Astrocyte of the spinal cord (primary cell): ENCODE measurements around the gene P2RY14.

Source experiments
- DNase-seq: peaks from one replicate; pipeline ENCODE4 v3.0.0; 2011; ENCODE audit warnings: low read depth, low spot score
- H3K4me3 ChIP-seq: 2 replicates; pipeline ENCODE4 v1.5.1; 2011; ENCODE audit warnings: low read depth, mild to moderate bottlenecking, low read length, moderate library complexity
- in situ Hi-C: cut with HindIII; loops from 2 replicates; pipeline ENCODE4 v1.10.0; 2017; ENCODE audit warnings: low sequenced_read_pairs
- TF ChIP-seq, protein P1 (sequence below): IDR thresholded peaks from 2 replicates; pipeline ENCODE4 v1.5.1; 2012; ENCODE audit warnings: low read depth, mild to moderate bottlenecking, low read length, inconsistent platforms

P2RY14 gene

DNA sequence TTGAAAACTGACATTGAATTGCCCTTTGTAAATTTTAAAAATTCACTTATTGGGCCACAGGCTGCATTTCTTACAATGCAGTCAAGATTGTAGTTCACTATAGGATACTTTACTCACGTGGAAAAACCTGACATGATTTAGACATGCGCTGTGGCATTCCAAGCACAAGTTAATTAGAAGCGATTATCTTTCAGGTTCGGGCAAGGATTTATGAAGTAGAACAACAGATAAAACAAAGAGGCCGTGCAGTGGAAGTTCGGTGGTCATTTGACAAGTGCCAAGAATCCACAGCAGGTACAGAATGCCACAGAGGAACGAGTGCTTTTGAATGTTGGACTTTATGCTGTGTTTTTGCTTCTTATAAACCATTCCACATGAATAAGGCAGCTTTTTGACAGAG lies 113.1 kb downstream of the P2RY14 start:
- H3K4me3 ChIP-seq: no peak overlapping the region
- in situ Hi-C loops: no loop called here
- DNase-seq: no peak
- TF ChIP-seq, protein P1, sequence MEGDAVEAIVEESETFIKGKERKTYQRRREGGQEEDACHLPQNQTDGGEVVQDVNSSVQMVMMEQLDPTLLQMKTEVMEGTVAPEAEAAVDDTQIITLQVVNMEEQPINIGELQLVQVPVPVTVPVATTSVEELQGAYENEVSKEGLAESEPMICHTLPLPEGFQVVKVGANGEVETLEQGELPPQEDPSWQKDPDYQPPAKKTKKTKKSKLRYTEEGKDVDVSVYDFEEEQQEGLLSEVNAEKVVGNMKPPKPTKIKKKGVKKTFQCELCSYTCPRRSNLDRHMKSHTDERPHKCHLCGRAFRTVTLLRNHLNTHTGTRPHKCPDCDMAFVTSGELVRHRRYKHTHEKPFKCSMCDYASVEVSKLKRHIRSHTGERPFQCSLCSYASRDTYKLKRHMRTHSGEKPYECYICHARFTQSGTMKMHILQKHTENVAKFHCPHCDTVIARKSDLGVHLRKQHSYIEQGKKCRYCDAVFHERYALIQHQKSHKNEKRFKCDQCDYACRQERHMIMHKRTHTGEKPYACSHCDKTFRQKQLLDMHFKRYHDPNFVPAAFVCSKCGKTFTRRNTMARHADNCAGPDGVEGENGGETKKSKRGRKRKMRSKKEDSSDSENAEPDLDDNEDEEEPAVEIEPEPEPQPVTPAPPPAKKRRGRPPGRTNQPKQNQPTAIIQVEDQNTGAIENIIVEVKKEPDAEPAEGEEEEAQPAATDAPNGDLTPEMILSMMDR: no peak
